WI38 (cell line): Measurements from ENCODE around the gene FUCA1.

Source experiments
- H3K4me3 ChIP-seq: 2 replicates; pipeline ENCODE4 v1.5.1; 2011; ENCODE audit warnings: low read depth, mild to moderate bottlenecking, control low read depth, low read length
- TF ChIP-seq, protein P1 (sequence below): IDR thresholded peaks from 2 replicates; pipeline ENCODE4 v1.5.1; 2012; ENCODE audit warnings: low read depth, mild to moderate bottlenecking, control low read depth, low read length

Gene FUCA1

DNA sequence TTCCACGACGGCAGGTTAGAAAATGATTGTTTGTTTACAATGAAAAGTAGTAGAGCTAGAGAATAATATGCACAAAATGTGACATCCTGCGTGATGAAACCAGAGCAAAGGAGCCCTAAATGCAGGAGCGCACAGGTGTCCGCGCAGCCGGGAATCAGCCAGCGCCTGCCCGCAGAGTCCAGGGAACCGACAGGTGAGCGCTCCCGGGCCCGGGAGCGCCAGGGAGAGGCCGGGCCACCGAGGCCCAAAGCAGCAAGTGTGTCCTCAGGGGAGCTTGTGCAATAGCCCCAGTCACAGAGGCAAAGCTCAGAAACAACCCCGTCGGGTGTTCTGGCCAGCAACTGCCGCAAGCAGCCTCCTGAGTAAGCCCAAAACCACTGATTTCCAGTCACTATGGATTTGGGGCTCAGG lies 66.7 kb downstream of the FUCA1 start:
- peak overlapping the region; percentile 79 for H3K4me3 ChIP-seq
- TF ChIP-seq, protein P1, sequence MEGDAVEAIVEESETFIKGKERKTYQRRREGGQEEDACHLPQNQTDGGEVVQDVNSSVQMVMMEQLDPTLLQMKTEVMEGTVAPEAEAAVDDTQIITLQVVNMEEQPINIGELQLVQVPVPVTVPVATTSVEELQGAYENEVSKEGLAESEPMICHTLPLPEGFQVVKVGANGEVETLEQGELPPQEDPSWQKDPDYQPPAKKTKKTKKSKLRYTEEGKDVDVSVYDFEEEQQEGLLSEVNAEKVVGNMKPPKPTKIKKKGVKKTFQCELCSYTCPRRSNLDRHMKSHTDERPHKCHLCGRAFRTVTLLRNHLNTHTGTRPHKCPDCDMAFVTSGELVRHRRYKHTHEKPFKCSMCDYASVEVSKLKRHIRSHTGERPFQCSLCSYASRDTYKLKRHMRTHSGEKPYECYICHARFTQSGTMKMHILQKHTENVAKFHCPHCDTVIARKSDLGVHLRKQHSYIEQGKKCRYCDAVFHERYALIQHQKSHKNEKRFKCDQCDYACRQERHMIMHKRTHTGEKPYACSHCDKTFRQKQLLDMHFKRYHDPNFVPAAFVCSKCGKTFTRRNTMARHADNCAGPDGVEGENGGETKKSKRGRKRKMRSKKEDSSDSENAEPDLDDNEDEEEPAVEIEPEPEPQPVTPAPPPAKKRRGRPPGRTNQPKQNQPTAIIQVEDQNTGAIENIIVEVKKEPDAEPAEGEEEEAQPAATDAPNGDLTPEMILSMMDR: no peak

DNA sequence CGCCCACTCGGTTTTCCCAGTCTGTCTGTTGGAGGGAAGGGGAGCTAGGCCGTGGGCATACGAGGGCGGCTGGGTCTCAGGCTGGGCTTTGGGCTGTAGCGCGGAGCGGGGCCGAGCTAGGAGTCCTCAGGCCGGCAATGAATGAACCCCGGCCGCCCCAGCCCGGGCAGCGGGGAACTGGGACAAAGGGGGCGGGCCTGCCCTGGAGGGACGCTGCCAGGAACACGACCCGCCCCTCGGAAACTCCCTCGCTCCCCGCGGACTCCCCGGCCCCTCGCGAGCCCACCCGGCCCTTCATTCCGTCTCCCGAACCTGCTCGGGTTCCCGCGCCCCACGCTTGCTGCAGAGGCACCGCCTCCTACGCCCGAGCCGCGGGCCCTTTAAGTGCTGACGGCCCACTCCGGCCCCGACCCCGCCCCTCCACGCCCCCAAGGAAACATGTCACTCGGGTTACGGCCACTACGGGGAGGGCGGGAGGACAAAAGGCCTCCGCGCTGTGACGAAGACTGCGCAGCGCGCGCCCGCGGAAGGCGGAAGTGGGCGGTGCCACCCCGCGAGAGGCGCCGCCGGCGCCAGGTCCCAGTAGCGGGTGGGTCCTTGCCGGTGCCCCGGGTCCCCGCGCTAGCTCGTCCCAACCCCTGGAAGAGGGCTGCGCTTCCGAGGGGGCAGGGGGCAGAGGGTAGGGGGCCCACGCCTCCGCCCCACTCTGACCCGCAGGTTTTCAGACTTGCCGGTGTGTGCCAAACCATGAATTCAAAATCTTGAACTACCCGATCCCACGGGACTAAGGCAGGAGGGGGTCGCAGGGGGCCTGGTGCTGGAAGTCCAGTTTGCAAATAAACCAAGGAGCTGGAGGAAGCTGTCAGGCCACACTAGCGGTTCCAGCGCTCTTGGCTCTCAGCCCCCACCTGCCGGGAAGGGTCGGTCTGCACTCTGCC lies 67.4 kb downstream of the FUCA1 start, which contains the start of gene GALE:
Gene GALE, minus strand, starts transcription at position 355 of the 938 bp plus-strand sequence. CDS start 1,747 bp downstream, outside the sequence.
- TF ChIP-seq, protein P1: no peak
- H3K4me3 ChIP-seq: peak within 1 kb of the TSS; percentile 79

DNA sequence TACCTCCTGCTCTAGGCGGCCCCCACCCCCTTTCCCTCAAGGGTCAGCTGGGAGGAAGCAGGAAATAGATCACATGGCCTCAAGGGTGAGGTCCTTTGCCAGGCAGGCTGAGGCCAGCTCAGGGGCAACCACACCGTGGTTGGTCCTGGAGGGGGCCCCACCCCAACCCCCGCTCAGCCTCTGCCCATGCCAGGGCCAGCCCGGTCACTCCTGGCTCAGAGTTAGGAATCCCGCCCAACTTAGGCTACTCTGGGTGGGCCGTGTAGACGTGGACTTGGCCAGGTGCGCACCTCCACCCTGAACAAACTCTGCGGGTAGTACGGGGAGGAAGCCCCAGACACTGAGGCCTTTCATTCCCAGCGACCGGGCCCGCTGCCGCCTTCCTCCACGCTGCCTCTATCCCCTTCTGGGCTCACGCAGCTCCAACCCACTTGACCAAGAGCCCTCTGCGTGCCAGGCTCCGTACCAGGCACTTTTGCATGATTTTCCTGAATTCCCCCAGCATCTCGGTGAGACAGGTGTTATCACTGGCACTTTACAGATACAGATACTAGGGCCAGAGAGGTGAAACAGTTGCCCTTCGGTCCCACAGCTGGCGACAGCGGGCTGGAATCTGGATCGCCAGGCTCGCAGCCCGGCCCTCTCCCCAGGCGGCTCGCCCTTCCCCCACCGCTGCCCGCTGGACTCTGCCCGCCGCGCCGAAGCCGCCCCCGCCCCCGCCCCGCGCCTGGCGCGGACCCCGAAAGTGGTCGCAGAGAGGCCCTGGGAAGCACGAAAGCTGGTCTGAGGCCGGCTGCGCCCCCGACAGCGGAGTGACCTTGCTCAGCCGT lies 68.3 kb downstream of the FUCA1 start:
- TF ChIP-seq, protein P1: no peak
- H3K4me3 ChIP-seq: peak overlapping the region; percentile 79

DNA sequence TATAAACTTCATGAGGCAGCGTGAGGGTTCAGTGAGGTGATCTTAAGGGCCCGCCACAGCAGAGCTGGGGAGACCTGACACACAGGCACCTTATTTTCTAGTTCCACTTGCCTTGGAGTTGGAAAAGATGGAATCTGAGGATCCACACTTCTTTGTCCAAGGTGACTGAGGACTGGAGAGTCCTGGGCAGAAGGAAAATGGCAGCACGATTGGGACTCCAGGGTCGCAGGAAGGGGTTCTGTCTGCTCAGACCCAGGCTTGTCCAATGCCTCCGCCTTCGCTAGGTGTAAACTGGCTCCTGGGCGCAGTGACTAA lies 68.9 kb downstream of the FUCA1 start:
- TF ChIP-seq, protein P1: no peak
- H3K4me3 ChIP-seq: peak overlapping the region; percentile 79

DNA sequence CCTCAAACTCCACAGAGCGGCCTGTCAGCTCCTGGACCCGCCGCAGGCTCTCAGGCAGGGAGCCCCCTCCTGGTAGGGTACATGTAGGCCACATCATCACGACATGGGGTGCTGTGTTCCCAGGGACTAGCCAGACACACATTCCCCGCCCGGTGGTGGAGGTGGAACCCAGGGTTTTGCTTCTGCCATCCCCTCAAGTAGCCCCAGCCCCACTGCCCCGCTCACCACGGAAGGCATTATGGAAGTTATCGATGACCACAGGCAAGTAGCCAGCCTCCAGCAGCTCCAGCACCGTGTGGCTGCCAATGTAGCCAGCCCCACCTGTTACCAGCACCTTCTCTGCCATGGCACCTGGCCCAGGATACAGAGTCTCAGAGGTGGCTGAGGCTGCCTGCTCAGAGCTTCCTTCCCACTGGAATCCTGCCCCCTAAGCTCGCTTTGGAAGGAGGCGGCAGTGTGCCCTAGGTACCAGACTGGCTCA lies 69.4 kb downstream of the FUCA1 start:
- no peak overlapping the region for H3K4me3 ChIP-seq
- TF ChIP-seq, protein P1: no peak

DNA sequence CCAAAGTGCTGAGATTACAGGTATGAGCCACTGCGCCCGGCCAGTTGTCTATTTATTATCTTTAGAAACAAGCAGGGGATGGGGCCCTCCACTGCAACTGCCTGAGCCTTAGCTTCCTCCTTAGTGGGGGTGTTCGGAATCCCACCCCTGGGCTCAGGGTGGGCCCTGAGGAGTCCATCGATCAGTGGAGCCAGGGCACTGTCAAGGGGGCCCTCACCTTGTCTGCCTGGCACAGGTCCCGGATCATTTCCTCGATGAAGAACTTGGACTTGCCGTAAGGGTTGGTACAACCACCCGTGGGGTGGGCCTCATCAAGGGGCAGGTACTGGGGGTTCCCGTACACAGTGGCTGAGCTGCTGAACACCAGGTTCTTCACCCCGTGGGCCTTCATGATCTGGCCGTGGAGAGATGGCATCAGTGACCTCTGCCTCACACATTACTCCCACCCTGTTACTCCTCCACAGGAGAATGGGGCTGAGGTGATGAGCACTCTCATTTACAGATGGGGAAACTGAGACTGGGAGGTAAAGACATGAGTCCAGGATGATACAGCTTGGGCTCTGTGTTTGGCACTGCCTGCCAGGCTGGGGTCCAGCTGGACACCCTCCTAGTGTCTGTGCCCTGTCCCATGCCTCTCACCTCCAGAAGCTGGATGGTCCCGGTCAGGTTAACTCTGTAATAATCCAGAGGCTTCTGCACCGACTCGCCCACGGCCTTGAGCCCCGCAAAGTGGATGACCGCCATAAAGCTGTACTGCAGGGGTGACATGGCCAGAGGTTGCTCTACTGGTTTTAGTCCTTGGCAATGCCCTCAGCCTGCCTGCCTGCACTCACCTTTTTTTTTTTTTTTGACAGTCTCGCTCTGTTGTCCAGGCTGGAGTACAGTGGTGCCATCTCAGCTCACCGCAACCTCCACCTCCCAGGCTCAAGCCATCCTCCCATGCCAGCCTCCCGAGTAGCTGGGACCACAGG lies 70.3 kb downstream of the FUCA1 start:
- H3K4me3 ChIP-seq: no peak overlapping the region
- TF ChIP-seq, protein P1: no peak
